ENCODE measurements around the gene GPR31. TPM values are rescaled to one million over a fixed set of nuclear protein-coding genes. Genes with fewer than 3 reads are reported as not detected.
A peak's percentile ranks its signal among the peaks of the same experiment; 100 is the strongest.

GPR31 gene
- total RNA-seq, 1 donor from 2014 or later: not detected

- Histone ChIP-seq H3K4me1 (ENCODE audit: insufficient read depth, low read length) (no peaks in the 10 kb centered on the region), H3K9me3 (ENCODE audit: insufficient read depth, low read depth, low read length) (no peaks in the 10 kb centered on the region), H3K36me3 (ENCODE audit: insufficient read depth, low read length) (no peaks in the 10 kb centered on the region), H3K27ac (ENCODE audit: low read depth, low read length) (no peak overlapping the region), H3K9ac (ENCODE audit: low read length) (no peak overlapping the region), H3K4me3 (ENCODE audit: insufficient read depth, low read depth, low read length) (no peak overlapping the region), H3K4me2 (ENCODE audit: low read length) (no peak overlapping the region), H3K27me3 (ENCODE audit: insufficient read depth, low read length) (no peaks in the 10 kb centered on the region), H2AFZ (ENCODE audit: low read depth, low read length) (no peak overlapping the region), H3K79me2 (ENCODE audit: insufficient read depth, low read length) (no peaks in the 10 kb centered on the region), H4K20me1 (ENCODE audit: insufficient read depth, low read length) (no peaks in the 10 kb centered on the region)
- peaks cover 10% of the 10 kb centered on the region for H3K9me3 Mint-ChIP-seq (ENCODE audit: unreplicated experiment)
- H3K4me1 Mint-ChIP-seq (ENCODE audit: low read depth, unreplicated experiment): peaks cover 20% of the 10 kb centered on the region
- TF ChIP-seq, protein P1, sequence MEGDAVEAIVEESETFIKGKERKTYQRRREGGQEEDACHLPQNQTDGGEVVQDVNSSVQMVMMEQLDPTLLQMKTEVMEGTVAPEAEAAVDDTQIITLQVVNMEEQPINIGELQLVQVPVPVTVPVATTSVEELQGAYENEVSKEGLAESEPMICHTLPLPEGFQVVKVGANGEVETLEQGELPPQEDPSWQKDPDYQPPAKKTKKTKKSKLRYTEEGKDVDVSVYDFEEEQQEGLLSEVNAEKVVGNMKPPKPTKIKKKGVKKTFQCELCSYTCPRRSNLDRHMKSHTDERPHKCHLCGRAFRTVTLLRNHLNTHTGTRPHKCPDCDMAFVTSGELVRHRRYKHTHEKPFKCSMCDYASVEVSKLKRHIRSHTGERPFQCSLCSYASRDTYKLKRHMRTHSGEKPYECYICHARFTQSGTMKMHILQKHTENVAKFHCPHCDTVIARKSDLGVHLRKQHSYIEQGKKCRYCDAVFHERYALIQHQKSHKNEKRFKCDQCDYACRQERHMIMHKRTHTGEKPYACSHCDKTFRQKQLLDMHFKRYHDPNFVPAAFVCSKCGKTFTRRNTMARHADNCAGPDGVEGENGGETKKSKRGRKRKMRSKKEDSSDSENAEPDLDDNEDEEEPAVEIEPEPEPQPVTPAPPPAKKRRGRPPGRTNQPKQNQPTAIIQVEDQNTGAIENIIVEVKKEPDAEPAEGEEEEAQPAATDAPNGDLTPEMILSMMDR (IDR thresholded peaks at IDR 0.05; ENCODE audit: insufficient read depth, low read depth, low read length): no peak
- no peak for TF ChIP-seq EZH2 (IDR thresholded peaks at IDR 0.05; ENCODE audit: insufficient read depth, low read length)
- H3K36me3 Mint-ChIP-seq (ENCODE audit: low read depth, unreplicated experiment): no peaks in the 10 kb centered on the region
- DNase-seq (ENCODE audit: low read depth) (no peak), FAIRE-seq (no peak)
- H3K27ac Mint-ChIP-seq (ENCODE audit: unreplicated experiment): peak overlapping the region; percentile 88
- H3K4me3 Mint-ChIP-seq (ENCODE audit: unreplicated experiment): no peak overlapping the region
- no peaks in the 10 kb centered on the region for H3K27me3 Mint-ChIP-seq (ENCODE audit: low read depth, unreplicated experiment)
Measured at GRCh38 chr6:167154291-167154690, 3.5 kb downstream of the GPR31 start.

DNA sequence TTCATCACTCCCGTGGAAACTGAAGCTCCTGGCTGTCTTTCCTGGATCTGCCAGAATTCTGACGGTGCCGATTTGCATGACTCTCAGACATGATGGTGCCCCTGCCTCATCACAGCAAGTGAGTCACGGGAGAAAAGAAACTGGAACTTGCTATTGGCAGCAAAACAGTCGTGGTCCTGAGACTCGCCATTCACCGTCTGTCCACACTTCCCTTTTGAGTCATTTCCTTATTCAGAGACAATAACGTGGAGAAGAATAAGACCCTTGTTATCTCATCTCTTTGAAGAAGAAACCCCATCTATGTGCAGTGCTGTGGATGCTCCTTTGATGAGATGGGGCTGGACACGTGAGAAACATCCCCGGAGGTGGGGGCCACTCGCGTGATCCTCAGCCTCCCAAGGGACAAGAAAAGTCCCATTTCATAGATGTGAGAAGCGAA lies 4.2 kb downstream of the GPR31 start:
- Histone ChIP-seq H4K20me1 (ENCODE audit: insufficient read depth, low read length) (no peaks in the 10 kb centered on the region), H3K4me1 (ENCODE audit: insufficient read depth, low read length) (no peaks in the 10 kb centered on the region), H3K4me2 (ENCODE audit: low read length) (peak overlapping the region; percentile 74), H3K27me3 (ENCODE audit: insufficient read depth, low read length) (no peaks in the 10 kb centered on the region), H2AFZ (ENCODE audit: low read depth, low read length) (peak overlapping the region; percentile 53), H3K36me3 (ENCODE audit: insufficient read depth, low read length) (no peaks in the 10 kb centered on the region), H3K79me2 (ENCODE audit: insufficient read depth, low read length) (no peaks in the 10 kb centered on the region), H3K9me3 (ENCODE audit: insufficient read depth, low read depth, low read length) (no peaks in the 10 kb centered on the region), H3K4me3 (ENCODE audit: insufficient read depth, low read depth, low read length) (peak overlapping the region; percentile 12), H3K9ac (ENCODE audit: low read length) (no peak overlapping the region), H3K27ac (ENCODE audit: low read depth, low read length) (no peak overlapping the region)
- FAIRE-seq (no peak), DNase-seq (ENCODE audit: low read depth) (peak; percentile 67)
- TF ChIP-seq, protein P1 (IDR thresholded peaks at IDR 0.05; ENCODE audit: insufficient read depth, low read depth, low read length): no peak
- TF ChIP-seq EZH2 (IDR thresholded peaks at IDR 0.05; ENCODE audit: insufficient read depth, low read length): no peak
- Mint-ChIP-seq H3K4me3 (ENCODE audit: unreplicated experiment) (peak overlapping the region; percentile 45), H3K27ac (ENCODE audit: unreplicated experiment) (peak overlapping the region; percentile 88), H3K36me3 (ENCODE audit: low read depth, unreplicated experiment) (no peaks in the 10 kb centered on the region), H3K4me1 (ENCODE audit: low read depth, unreplicated experiment) (peaks cover 20% of the 10 kb centered on the region), H3K9me3 (ENCODE audit: unreplicated experiment) (peaks cover 8% of the 10 kb centered on the region), H3K27me3 (ENCODE audit: low read depth, unreplicated experiment) (no peaks in the 10 kb centered on the region)

DNA sequence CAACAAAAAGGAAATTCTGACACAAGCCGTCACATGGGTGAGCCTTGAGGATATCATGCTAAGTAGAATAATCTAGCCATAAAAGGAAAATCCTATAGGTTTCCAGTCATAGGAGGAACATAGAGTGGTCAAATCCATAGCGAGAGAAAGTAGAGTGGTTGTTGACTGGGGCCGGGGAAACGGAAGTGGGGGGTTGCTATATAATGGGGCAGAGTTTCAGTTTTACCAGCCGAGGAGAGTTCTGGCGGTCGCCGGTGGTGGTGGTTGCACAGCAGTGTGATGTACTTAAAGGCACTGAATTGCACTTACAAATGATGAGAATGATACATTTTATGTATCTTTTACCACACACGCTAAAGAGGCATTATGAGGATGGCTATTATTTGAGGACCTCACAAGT lies 4.9 kb downstream of the GPR31 start:
- no peak for FAIRE-seq

More for the DNA sequence above, 4.9 kb downstream of the GPR31 start:
- Histone ChIP-seq H3K27ac (ENCODE audit: low read depth, low read length) (peak overlapping the region; percentile 38), H3K9me3 (ENCODE audit: insufficient read depth, low read depth, low read length) (no peaks in the 10 kb centered on the region), H3K4me2 (ENCODE audit: low read length) (peak overlapping the region; percentile 74), H3K36me3 (ENCODE audit: insufficient read depth, low read length) (no peaks in the 10 kb centered on the region), H3K27me3 (ENCODE audit: insufficient read depth, low read length) (no peaks in the 10 kb centered on the region), H4K20me1 (ENCODE audit: insufficient read depth, low read length) (no peaks in the 10 kb centered on the region), H3K4me3 (ENCODE audit: insufficient read depth, low read depth, low read length) (peak overlapping the region; percentile 12), H3K9ac (ENCODE audit: low read length) (peak overlapping the region; percentile 24), H3K4me1 (ENCODE audit: insufficient read depth, low read length) (no peaks in the 10 kb centered on the region), H2AFZ (ENCODE audit: low read depth, low read length) (peak overlapping the region; percentile 53), H3K79me2 (ENCODE audit: insufficient read depth, low read length) (no peaks in the 10 kb centered on the region)
- H3K4me3 Mint-ChIP-seq (ENCODE audit: unreplicated experiment): no peak overlapping the region
- H3K27ac Mint-ChIP-seq (ENCODE audit: unreplicated experiment): peak overlapping the region; percentile 88
- peaks cover 4% of the 10 kb centered on the region for H3K9me3 Mint-ChIP-seq (ENCODE audit: unreplicated experiment)
- H3K36me3 Mint-ChIP-seq (ENCODE audit: low read depth, unreplicated experiment): no peaks in the 10 kb centered on the region
- H3K27me3 Mint-ChIP-seq (ENCODE audit: low read depth, unreplicated experiment): peaks cover 4% of the 10 kb centered on the region
- DNase-seq (ENCODE audit: low read depth): no peak
- H3K4me1 Mint-ChIP-seq (ENCODE audit: low read depth, unreplicated experiment): peaks cover 20% of the 10 kb centered on the region
- TF ChIP-seq, protein P1 (IDR thresholded peaks at IDR 0.05; ENCODE audit: insufficient read depth, low read depth, low read length): no peak
- TF ChIP-seq EZH2 (IDR thresholded peaks at IDR 0.05; ENCODE audit: insufficient read depth, low read length): no peak

Measured in astrocyte (in vitro differentiated cells and primary cell).